Neural cell (in vitro differentiated cells): ENCODE results near the gene RNU6-9. TPM values are rescaled to one million over a fixed set of nuclear protein-coding genes. Genes with fewer than 3 reads are reported as not detected.

Source experiments
- H2AFZ ChIP-seq: fragments of 200-600, 300-800 bp; sonication (generic), shearing (Covaris generic); 2 replicates; pipeline ENCODE4 v1.6.0; 2014; ENCODE audit warnings: low read depth, mild to moderate bottlenecking, antibody characterized with exemption, low read length, moderate library complexity
- H3F3A ChIP-seq: fragments of 200-600 bp; shearing (Covaris generic); 2 replicates; pipeline ENCODE4 v1.6.1; 2016; ENCODE audit warnings: mild to moderate bottlenecking, moderate library complexity, mixed read lengths, antibody characterized with exemption, low read length; ENCODE audit not compliant: insufficient read depth, poor library complexity, severe bottlenecking
- H3K27ac ChIP-seq: fragments of 200-600, 300-800 bp; sonication (generic), shearing (Covaris generic); 2 replicates; pipeline ENCODE4 v1.5.1; 2014; ENCODE audit warnings: mild to moderate bottlenecking, low read length, moderate library complexity
- H3K27me3 ChIP-seq: fragments of 300-800, 200-600 bp; sonication (generic), shearing (Covaris generic); 2 replicates; pipeline ENCODE4 v1.6.0; 2014; ENCODE audit warnings: mild to moderate bottlenecking, low read depth, low read length, moderate library complexity; ENCODE audit not compliant: insufficient read depth
- H3K36me3 ChIP-seq: fragments of 300-800, 200-600 bp; sonication (generic), shearing (Covaris generic); 2 replicates; pipeline ENCODE4 v1.5.1; 2014; ENCODE audit warnings: mild to moderate bottlenecking, antibody characterized with exemption, low read length, moderate library complexity; ENCODE audit not compliant: insufficient read depth
- H3K4me2 ChIP-seq: fragments of 300-800, 200-600 bp; sonication (generic), shearing (Covaris generic); 2 replicates; pipeline ENCODE4 v1.6.0; 2014; ENCODE audit warnings: mild to moderate bottlenecking, low read length
- H3K4me3 ChIP-seq: fragments of 300-800, 200-600 bp; sonication (generic), shearing (Covaris generic); 2 replicates; pipeline ENCODE4 v1.5.1; 2014; ENCODE audit warnings: mild to moderate bottlenecking, low read length, moderate library complexity
- H3K79me2 ChIP-seq: fragments of 200-600 bp; shearing (Covaris generic); replicated peaks from 2 replicates; pipeline ENCODE4 v1.6.0; 2014; ENCODE audit warnings: mild to moderate bottlenecking, low read length, moderate library complexity; ENCODE audit not compliant: insufficient read depth
- H3K9ac ChIP-seq: fragments of 300-800, 200-600 bp; sonication (generic), shearing (Covaris generic); 2 replicates; pipeline ENCODE4 v1.6.1; 2016; ENCODE audit warnings: mild to moderate bottlenecking, low read length, mixed read lengths
- H3K9me2 ChIP-seq: fragments of 200-600 bp; shearing (Covaris generic); 2 replicates; pipeline ENCODE4 v1.6.1; 2016; ENCODE audit warnings: mild to moderate bottlenecking, low read length, mixed read lengths; ENCODE audit not compliant: insufficient read depth
- H3K9me3 ChIP-seq: fragments of 200-600, 300-800 bp; sonication (generic), shearing (Covaris generic); 2 replicates; pipeline ENCODE4 v1.6.1; 2016; ENCODE audit warnings: mild to moderate bottlenecking, mixed run types, low read length, moderate library complexity, mixed read lengths
- H4K20me1 ChIP-seq: fragments of 200-600 bp; shearing (Covaris generic); 2 replicates; pipeline ENCODE4 v1.6.1; 2016; ENCODE audit warnings: mild to moderate bottlenecking, mixed run types; ENCODE audit not compliant: insufficient read depth
- CTCF ChIP-seq: fragments of 450-650 bp; IDR thresholded peaks from 2 replicates; pipeline ENCODE4 v1.5.1; 2014; ENCODE audit warnings: antibody characterized with exemption, mild to moderate bottlenecking, moderate library complexity; ENCODE audit not compliant: poor library complexity, severe bottlenecking
- EP300 ChIP-seq: fragments of 450-650 bp; conservative IDR thresholded peaks from 2 replicates; pipeline ENCODE4 v1.6.1; 2014; ENCODE audit warnings: antibody characterized with exemption, mild to moderate bottlenecking, moderate library complexity; ENCODE audit not compliant: poor library complexity, severe bottlenecking
- EZH2 ChIP-seq: fragments of 200-600, 300-800 bp; shearing (Covaris generic), sonication (generic); IDR thresholded peaks from 2 replicates; pipeline ENCODE4 v1.6.1; 2014; ENCODE audit warnings: antibody characterized with exemption, low read length, borderline replicate concordance, mild to moderate bottlenecking; ENCODE audit not compliant: insufficient read depth, poor library complexity, severe bottlenecking
- MXI1 ChIP-seq: fragments of 450-650 bp; conservative IDR thresholded peaks from 2 replicates; pipeline ENCODE4 v1.6.1; 2014; ENCODE audit warnings: antibody characterized with exemption, mild to moderate bottlenecking; ENCODE audit not compliant: poor library complexity, severe bottlenecking
- POLR2AphosphoS5 ChIP-seq: IDR thresholded peaks from 2 replicates; pipeline ENCODE4 v1.6.1; 2012
- RAD21 ChIP-seq: fragments of 450-650 bp; conservative IDR thresholded peaks from 2 replicates; pipeline ENCODE4 v1.6.1; 2014; ENCODE audit warnings: antibody characterized with exemption, mild to moderate bottlenecking, moderate library complexity
- REST ChIP-seq: IDR thresholded peaks from 2 replicates; pipeline ENCODE4 v1.6.1; 2012; ENCODE audit warnings: borderline replicate concordance
- SMC3 ChIP-seq: fragments of 450-650 bp; conservative IDR thresholded peaks from 2 replicates; pipeline ENCODE4 v1.6.1; 2014; ENCODE audit warnings: antibody characterized with exemption, mild to moderate bottlenecking, moderate library complexity; ENCODE audit not compliant: poor library complexity
- TAF1 ChIP-seq: IDR thresholded peaks from 2 replicates; pipeline ENCODE4 v1.6.1; 2012; ENCODE audit warnings: low read depth
- polyA plus RNA-seq: library from polyadenylated mRNA; depleted of rRNA; stranded (reverse); fragments of >200 nt; gene quantifications from 2 replicates; pipeline ENCODE4 v1.2.3, GENCODE V29; 2014

Gene RNU6-9
- polyA plus RNA-seq, 1 donor from 2014 or later, result not detected

GRCh38 chr19:927780-928401 is 34.6 kb downstream of the RNU6-9 start:
- Histone ChIP-seq H3K9me3 (no peaks in the 10 kb centered on the region), H3K9me2 (no peaks in the 10 kb centered on the region), H4K20me1 (no peaks in the 10 kb centered on the region), H3K9ac (peak overlapping the region; percentile 85), H3K4me2 (no peak overlapping the region), H3K27me3 (no peaks in the 10 kb centered on the region), H3K36me3 (no peaks in the 10 kb centered on the region), H3K79me2 (peaks cover 11% of the 10 kb centered on the region), H3K27ac (no peak overlapping the region), H2AFZ (no peak overlapping the region), H3F3A (no peaks in the 10 kb centered on the region), H3K4me3 (peak overlapping the region; percentile 84)
- TF ChIP-seq REST, result no peak
- TF ChIP-seq MXI1, result no peak
- no peak for TF ChIP-seq RAD21
- no peak for TF ChIP-seq CTCF
- no peak for TF ChIP-seq EP300
- no peak for TF ChIP-seq TAF1
- no peak for TF ChIP-seq POLR2AphosphoS5
- no peak for TF ChIP-seq SMC3
- no peak for TF ChIP-seq EZH2

GRCh38 chr19:928471-929202 is 35.4 kb downstream of the RNU6-9 start:
- H3K4me2 ChIP-seq, result no peak overlapping the region
- no peak overlapping the region for H2AFZ ChIP-seq

More at GRCh38 chr19:928471-929202, 35.4 kb downstream of the RNU6-9 start:
- Histone ChIP-seq H4K20me1 (no peaks in the 10 kb centered on the region), H3K27me3 (no peaks in the 10 kb centered on the region), H3K9me2 (no peaks in the 10 kb centered on the region), H3K36me3 (no peaks in the 10 kb centered on the region), H3F3A (no peaks in the 10 kb centered on the region), H3K79me2 (peaks cover 11% of the 10 kb centered on the region), H3K9me3 (no peaks in the 10 kb centered on the region), H3K27ac (no peak overlapping the region), H3K4me3 (no peak overlapping the region), H3K9ac (no peak overlapping the region)
- TF ChIP-seq RAD21 (no peak), REST (no peak), SMC3 (no peak), EZH2 (no peak), POLR2AphosphoS5 (no peak)
